Fibroblast of pulmonary artery (primary cell): Measurements from ENCODE around the gene GLI3.

ENCODE experiments used
- DNase-seq: peaks from one replicate; pipeline ENCODE4 v3.0.0-alpha.2; 2010; ENCODE audit warnings: low read depth
- H3K4me3 ChIP-seq: replicated peaks from 2 replicates; pipeline ENCODE4 v1.5.1; 2011; ENCODE audit warnings: low read depth, mild to moderate bottlenecking, control low read depth, low read length, moderate library complexity
- TF ChIP-seq, protein P1 (sequence below): IDR thresholded peaks from 2 replicates; pipeline ENCODE4 v1.5.1; 2011; ENCODE audit warnings: mild to moderate bottlenecking, control low read depth, low read length, inconsistent platforms; ENCODE audit errors: missing control alignments

Gene GLI3

DNA sequence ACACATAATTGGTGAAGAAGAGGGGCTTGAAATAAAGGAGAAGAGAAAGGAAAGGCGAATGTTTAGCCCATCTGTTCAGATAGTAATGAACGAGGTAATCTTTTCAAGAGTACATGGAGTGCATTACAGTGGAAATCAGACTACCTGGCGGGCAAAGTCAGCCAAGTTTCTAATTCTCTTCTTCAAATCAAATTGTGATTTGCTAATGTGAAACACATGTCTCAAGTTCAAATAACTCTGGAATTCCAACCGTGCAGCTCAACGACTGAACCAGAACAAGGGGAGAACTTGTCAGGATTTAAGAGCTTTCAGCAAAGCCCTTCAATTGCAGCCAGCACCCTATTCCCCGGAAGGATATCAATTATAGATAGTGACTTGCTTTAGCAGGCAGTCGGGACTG lies 216.9 kb downstream of the GLI3 start:
- no peak overlapping the region for H3K4me3 ChIP-seq

DNA sequence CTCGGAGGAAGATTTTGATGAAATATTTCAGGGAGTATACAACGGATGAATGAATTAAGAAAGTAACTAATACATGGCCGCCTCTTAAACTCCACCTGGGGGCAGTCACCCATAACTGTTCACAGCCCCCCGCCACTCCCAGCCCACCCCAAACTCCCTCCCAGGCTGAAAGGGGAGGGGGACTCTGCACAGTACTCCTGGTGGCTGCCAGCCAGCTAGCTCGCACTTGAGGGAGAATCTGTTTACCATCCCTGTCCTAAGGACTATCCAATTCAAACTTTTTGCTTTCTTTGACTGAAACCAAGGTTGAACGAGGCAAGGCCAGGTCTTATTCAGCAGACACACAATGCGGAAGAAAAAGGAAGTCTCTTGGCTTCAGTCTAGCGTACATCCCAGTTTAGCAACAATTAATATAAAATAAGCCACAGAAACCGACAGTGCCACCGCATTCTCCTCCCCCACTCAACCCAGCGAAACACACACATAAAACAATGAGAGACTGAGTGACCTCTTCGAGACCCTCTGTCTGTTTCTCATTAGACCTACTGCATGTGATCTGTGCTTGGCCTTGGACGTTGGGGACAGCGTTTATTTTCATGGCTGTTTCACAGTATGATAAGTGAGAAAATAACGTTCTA lies 219.5 kb downstream of the GLI3 start:
- H3K4me3 ChIP-seq, result no peak overlapping the region
- TF ChIP-seq, protein P1, sequence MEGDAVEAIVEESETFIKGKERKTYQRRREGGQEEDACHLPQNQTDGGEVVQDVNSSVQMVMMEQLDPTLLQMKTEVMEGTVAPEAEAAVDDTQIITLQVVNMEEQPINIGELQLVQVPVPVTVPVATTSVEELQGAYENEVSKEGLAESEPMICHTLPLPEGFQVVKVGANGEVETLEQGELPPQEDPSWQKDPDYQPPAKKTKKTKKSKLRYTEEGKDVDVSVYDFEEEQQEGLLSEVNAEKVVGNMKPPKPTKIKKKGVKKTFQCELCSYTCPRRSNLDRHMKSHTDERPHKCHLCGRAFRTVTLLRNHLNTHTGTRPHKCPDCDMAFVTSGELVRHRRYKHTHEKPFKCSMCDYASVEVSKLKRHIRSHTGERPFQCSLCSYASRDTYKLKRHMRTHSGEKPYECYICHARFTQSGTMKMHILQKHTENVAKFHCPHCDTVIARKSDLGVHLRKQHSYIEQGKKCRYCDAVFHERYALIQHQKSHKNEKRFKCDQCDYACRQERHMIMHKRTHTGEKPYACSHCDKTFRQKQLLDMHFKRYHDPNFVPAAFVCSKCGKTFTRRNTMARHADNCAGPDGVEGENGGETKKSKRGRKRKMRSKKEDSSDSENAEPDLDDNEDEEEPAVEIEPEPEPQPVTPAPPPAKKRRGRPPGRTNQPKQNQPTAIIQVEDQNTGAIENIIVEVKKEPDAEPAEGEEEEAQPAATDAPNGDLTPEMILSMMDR, result no peak
- no peak for DNase-seq

More for the DNA sequence above, 216.9 kb downstream of the GLI3 start:
- TF ChIP-seq, protein P1, result no peak
- no peak for DNase-seq

DNA sequence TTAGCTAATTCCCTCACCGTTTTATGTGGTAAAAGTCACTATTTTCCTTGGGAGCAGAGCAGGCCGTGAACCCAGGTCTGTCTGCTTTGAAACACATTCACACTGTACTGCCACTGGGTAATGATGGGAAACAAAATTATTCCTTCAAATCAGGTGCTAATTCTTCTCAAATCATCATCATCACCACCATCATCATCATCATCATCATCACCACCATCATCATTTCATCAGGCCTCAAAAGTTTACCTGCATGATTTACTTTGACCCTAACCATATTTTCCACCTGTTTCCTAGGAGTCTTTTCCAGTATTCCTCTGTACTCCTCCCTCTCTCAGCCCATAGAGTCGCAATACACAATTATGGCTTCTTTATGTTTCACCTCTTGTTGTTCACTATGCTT lies 220.5 kb downstream of the GLI3 start:
- DNase-seq, result no peak
- TF ChIP-seq, protein P1, result no peak

DNA sequence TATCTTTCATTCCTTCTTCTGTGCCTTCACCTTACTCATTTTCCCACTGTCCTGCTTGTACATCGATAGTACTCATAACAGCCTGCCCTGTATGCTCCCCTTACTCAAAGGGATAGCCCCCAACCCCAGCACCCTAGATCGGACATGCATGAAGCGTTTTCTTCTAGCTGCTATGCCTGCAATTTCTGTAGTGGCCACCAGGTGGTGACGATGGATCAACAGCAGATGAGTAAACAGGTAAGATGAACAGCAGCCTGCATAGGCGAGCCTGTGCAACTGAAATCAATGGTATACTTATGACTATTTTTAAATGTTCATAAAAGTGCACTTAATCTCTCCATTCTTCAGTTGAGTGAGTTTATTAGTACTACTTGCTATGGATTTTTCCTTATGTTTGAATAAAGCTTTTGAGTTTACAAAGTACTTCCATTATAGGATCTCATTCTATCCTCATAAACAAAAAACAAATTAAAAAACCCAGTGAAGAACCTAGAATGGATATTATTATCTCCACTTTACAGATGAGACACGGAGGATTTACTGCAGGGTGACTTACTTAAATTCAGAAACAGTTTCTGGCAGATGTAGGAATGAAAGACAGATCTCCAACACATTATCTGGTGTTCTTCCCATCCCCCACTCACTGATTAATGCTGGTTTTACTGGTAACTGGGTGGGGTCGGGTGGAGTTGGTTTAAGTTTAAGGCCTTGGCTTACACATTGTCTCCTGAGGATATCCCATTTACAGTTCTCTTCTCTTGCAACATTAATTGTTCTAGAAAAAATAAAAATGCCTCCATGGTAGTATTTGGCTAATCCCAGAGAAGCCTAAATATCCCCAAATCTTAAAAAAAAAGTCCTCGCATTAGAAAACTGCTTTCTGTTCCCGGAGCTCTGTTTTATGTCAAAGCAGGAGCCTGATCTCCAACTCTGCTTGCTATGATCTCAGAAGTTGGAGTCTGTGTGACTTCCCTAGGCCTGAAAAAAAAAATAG lies 222.1 kb downstream of the GLI3 start:
- TF ChIP-seq, protein P1, result peak; percentile 79
- DNase-seq, result peak; percentile 65
- H3K4me3 ChIP-seq, result no peak overlapping the region

More for the DNA sequence above, 220.5 kb downstream of the GLI3 start:
- H3K4me3 ChIP-seq, result no peak overlapping the region

DNA sequence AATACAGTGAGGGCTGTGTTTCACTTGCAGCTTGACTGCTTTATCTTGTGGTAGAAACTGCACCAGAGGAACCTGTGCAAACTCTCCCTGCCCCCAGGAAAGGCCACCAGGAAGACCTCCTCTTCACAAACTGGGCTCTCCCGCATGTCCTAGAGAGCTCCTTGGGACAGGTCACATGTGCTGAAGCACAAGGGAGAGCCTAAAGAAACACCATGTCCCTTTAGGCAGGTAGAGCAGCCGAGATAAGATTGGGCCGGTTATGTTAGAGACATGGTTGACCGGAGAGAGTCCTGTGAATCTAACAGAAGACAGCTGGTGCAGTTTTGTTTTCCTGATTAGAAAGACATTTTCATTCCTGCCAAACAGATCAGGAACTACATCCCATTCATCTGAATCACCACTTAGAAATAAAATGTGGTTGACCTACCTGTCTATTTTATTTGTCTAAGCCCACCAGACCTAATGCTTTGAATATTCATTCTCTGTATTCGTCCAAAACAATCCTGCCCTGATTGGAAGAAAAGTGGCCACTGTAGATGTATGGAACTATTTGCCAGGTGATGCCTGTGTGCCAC lies 224.1 kb downstream of the GLI3 start:
- no peak overlapping the region for H3K4me3 ChIP-seq
- no peak for DNase-seq
- TF ChIP-seq, protein P1, result no peak

DNA sequence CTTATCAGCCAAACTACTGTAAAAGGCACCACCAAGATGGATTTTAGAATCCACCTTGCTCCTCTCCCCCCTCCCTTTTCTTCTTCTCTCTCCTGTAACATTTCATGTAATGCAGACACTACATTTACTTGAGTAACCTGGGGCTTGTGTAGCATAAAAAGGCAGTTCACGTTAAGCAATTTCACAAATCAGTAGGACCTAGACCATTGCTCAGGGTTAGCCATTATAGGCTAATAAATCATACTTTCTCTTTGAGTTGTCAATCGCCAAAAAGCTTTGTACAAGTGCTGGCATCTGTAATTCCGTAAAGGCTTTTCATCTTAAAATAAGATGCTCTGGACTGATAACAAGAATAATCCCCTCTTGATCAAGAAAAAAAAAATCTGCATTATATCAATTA lies 224.7 kb downstream of the GLI3 start:
- TF ChIP-seq, protein P1, result no peak
- no peak for DNase-seq
- H3K4me3 ChIP-seq, result no peak overlapping the region
